PC-3 (cell line): ENCODE results near the gene MAP1LC3B.

Experiments used
- CTCF ChIP-seq: fragments of 300-600 bp; sonication (generic); conservative IDR thresholded peaks from 2 replicates; pipeline ENCODE4 v1.5.1; 2017; ENCODE audit warnings: antibody characterized with exemption, low read depth, mild to moderate bottlenecking, low read length
- EZH2 ChIP-seq: fragments of 300-600 bp; sonication (generic); IDR thresholded peaks from one replicate; pipeline ENCODE4 v1.6.1; 2017; ENCODE audit warnings: antibody characterized with exemption, mild to moderate bottlenecking, low read length; ENCODE audit not compliant: unreplicated experiment

DNA sequence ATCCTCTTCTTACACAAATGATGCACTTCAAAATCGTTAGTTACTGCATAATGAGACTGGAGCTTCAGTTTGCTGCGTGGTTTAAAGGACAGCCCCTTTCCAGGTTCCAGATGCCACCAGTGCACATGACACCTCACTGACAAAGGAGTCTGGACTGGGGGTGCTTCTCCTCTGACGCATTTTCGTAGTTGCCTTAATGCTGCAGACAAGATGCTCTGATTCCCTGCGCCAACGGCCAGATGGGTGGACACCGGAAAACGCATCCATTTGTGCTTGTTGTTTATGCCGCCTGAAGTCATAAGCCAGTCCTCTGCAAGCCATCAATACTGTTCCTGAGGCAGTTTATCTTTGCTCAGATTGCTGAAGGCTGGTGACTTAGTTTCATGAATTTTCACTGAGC is 24.6 kb upstream of the MAP1LC3B start:
- TF ChIP-seq EZH2 = no peak
- TF ChIP-seq CTCF = no peak
